Lower leg skin (tissue), 4 donors: ENCODE measurements around the gene CACNA1A. TPM values are rescaled to one million over a fixed set of nuclear protein-coding genes. Genes with fewer than 3 reads are reported as not detected.

Experiments
- DNase-seq, 2 donors: peaks; one replicate each; pipeline ENCODE4 v3.0.0-alpha.2; 2019; ENCODE audit warnings: low spot score in 2 of 2
- H3K4me3 ChIP-seq: fragments of 200-600 bp; sonication (generic); 2 replicates; pipeline ENCODE4 v1.5.1; 2017; ENCODE audit warnings: mild to moderate bottlenecking, low read depth; ENCODE audit not compliant: poor library complexity, severe bottlenecking
- CTCF ChIP-seq, 3 donors: fragments of 450-650 bp; IDR thresholded peaks; one replicate each; pipeline ENCODE4 v1.5.1; 2016; ENCODE audit warnings: antibody characterized with exemption in 3 of 3, mild to moderate bottlenecking in 3 of 3, moderate library complexity in 2 of 3
- POLR2A ChIP-seq, 2 donors: fragments of 450-650 bp; IDR thresholded peaks; one replicate each; pipeline ENCODE4 v1.6.1; 2016 to 2017; ENCODE audit warnings: antibody characterized with exemption in 2 of 2, mild to moderate bottlenecking in 1 of 2, moderate library complexity in 1 of 2
- WGBS, 2 donors: methylation state at CpG; one replicate each; pipeline ENCODE4 v1.1.5; 2018; 5-methylcytosine and 5-hydroxymethylcytosine counted together
- intact Hi-C: fragments of 100-400 bp; cut with DNase I; formaldehyde crosslinking; loops from one replicate; pipeline ENCODE4 v1.15.0; 2023; ENCODE audit warnings: low total_unique reads
- total RNA-seq, 4 donors: library from RNA; depleted of rRNA; stranded (reverse); fragments of >200 nt; gene quantifications; one replicate each; pipeline ENCODE4 v1.1.0, GENCODE V29; 2016

Gene CACNA1A
- total RNA-seq, 4 donors from 2014 or later: 0.16 to 0.46 (median 0.22) TPM; not detected in 1

GRCh38 chr19:13420780-13421179 lies 85.5 kb downstream of the CACNA1A start:
- H3K4me3 ChIP-seq: no peak overlapping the region
- no peak for DNase-seq
- intact Hi-C loops: no loop called here
- TF ChIP-seq CTCF (IDR thresholded peaks at IDR 0.05) (no peak), POLR2A (IDR thresholded peaks at IDR 0.05) (no peak)

DNA sequence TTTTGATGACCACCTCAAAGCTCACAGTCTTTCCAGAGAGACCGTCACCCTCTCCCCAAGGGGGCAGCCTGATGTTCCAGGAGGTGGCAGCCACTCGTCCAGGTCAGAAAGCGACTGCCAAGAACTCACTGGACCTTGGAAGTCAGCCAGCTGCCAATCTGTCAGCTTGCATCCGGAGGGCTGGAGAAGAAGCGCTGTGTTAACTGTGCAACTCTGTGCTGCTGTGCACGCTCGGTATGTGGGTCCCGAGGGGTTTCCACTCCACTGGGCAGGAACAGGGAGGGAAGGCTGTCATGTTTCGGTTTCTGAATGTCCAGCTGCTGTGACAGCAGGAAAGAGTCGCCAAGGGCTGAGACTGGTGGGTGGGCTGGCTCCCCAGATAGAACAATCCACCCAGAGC lies 89.2 kb downstream of the CACNA1A start:
- intact Hi-C loops: no loop called here
- no peak for DNase-seq
- 54 to 69% methylated on average over 9 to 10 of the region's 10 CpGs for WGBS, 2 donors
- no peak overlapping the region for H3K4me3 ChIP-seq
- TF ChIP-seq CTCF (IDR thresholded peaks at IDR 0.05) (no peak), POLR2A (IDR thresholded peaks at IDR 0.05) (no peak)

DNA sequence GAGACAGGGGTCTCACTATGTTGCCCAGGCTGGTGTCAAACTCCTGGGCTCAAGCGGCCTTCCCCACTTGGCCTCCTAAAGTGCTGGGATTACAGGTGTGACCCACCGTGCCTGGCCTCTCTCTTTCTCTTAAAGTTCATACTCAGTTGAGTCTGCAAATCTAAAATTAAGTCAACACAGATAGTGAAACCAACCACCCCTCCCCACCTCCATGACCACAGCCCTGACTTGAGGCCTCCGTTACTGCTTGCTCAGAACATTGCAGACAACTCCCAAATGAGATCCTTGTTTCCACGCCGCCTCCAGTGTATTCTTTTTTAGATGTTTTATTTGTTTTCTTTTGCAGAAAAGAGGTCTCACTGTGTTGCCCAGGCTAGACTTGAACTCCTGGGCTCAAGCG lies 94.4 kb downstream of the CACNA1A start:
- TF ChIP-seq CTCF (IDR thresholded peaks at IDR 0.05): no peak
- TF ChIP-seq POLR2A (IDR thresholded peaks at IDR 0.05): no peak
- intact Hi-C loops: no loop called here
- DNase-seq: no peak
- 86% methylated on average over 6 of the region's 6 CpGs for whole genome bisulfite sequencing, 2 donors
- H3K4me3 ChIP-seq: no peak overlapping the region

DNA sequence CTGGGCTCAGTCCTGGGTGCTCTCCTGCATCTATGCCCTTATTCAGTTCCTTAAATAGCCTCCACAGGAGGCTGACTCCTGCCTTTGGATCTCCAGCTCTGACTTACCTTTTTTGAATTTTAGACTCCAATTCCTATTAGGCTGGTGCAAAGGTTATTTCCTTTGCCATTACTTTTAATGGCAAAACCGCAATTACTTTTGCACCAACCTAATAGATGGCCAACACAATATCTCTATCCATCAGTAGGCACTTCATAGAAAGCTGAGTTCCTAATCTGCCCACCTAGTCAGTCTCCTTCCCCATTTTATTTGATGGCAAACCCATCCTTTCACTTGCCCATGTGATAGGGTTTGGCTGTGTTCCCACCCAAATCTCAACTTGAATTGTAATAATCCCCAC lies 95.3 kb downstream of the CACNA1A start:
- DNase-seq: no peak
- TF ChIP-seq CTCF (IDR thresholded peaks at IDR 0.05) (no peak), POLR2A (IDR thresholded peaks at IDR 0.05) (no peak)
- 69 to 84% methylated on average over 1 of the region's 1 CpG for WGBS, 2 donors
- no peak overlapping the region for H3K4me3 ChIP-seq
- intact Hi-C loops: no loop called here

GRCh38 chr19:13408889-13409518 lies 97.3 kb downstream of the CACNA1A start:
- H3K4me3 ChIP-seq: no peak overlapping the region
- no peak for DNase-seq
- no peak for TF ChIP-seq POLR2A (IDR thresholded peaks at IDR 0.05)
- TF ChIP-seq CTCF (IDR thresholded peaks at IDR 0.05): no peak
- WGBS, 2 donors: 77 to 78% methylated on average over 16 of the region's 16 CpGs
- intact Hi-C loops: no loop called here

GRCh38 chr19:13404236-13404635 lies 102.0 kb downstream of the CACNA1A start:
- intact Hi-C loops: no loop called here
- DNase-seq: no peak
- 54 to 68% methylated on average over 7 of the region's 7 CpGs for WGBS, 2 donors
- no peak overlapping the region for H3K4me3 ChIP-seq
- TF ChIP-seq POLR2A (IDR thresholded peaks at IDR 0.05): no peak
- TF ChIP-seq CTCF (IDR thresholded peaks at IDR 0.05): no peak
